ENCODE data around the gene IFI35. TPM values are rescaled to one million over a fixed set of nuclear protein-coding genes. Genes with fewer than 3 reads are reported as not detected.
"Not testable (repeated sequence)": the region's sequence is repeated elsewhere in the genome, so short reads cannot be mapped to it uniquely, and the experiment has no call there.

IFI35 gene
- 18.5 TPM for polyA plus RNA-seq (2013, experiment 1 of 2; ENCODE audit: insufficient read length)
- polyA plus RNA-seq (2013, experiment 2 of 2; ENCODE audit: insufficient read length): 17.7 TPM

DNA sequence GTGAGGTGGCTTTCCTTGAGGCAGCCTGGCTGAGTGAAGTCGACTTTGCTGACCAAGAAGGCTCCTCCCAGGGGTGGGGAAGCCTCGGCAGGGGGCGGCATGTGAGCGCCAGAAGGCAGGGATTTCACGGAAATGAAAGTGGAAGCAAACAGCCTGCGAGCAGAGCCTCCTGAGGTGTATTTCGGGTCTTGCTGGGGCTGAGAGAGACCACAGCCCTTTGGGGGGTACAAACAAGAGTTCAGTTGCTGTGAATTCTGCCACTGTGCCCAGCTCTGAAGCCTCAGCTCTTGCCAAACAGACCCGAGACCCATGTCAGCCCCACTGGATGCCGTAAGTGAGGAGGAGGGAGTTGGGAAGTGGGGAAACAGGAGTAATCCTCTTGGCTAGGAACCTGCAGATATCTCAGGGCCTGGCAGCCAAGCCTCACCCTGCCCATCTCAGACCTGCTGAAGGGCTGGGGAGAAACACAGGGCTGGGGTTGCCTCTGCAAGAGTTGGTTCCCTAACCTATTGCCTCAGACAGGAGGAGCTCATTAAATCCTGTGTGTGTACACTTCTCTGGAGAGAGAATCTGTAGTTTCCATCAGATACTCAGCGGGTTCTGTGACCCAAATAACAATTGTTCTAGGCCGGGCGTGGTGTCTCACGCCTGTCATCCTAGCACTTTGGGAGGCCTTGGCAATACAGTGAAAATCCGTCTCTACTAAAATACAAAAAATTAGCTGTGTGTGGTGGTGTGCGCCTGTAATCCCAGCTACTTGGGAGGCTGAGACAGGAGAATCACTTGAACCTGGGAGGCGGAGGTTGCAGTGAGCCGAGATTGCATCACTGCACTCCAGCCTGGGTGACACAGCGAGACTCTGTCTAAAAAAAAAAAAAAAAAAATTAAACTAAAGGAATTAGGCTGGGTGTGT is at the start of gene IFI35:
TSS of gene IFI35 (plus strand) at position 146 of the 913 bp plus-strand sequence. CDS start at position 310, 164 bp downstream.
- DNase-seq: peak; percentile 83

DNA sequence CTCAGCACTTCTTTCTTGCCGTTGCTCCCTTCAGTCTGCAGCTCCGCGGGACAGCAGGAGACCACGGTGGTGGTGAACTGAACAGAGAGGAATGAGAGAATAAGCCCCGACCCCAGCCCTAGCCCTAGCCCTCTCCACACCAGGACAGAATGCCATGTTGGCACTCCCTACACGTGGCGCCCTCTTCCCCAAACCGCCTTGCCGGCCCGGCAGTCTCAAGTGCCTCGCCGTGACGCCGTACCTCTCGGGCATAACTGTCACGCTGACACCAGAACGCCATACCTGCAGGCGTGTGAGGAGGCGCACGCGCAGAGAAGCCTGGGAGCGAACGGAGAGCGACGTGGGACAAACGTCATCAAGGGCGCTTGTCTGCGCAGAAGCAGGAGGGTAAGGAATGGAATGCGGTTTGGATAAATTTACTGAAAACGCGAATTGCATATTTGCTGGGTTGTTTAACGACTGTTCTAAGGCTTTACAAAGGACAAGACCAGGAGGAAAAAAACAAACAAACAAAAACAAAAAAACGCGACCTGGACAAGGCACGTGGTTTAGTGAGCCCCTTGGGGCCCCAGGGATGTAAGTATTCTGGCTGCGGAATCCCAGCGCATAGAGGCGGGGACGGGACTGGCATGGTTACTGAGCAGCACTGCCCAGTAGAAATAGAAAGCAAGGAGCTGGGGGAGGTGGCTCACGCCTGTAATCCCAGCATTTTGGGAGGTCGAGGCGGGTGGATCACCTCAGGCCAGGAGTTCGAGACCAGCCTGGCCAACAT is 42.2 kb upstream of the IFI35 start, which contains the start of gene AARSD1:
TSS of gene AARSD1 (minus strand) at position 294 of the 772 bp plus-strand sequence. CDS start at position 280, 14 bp downstream.
- DNase-seq: peak; percentile 92

DNA sequence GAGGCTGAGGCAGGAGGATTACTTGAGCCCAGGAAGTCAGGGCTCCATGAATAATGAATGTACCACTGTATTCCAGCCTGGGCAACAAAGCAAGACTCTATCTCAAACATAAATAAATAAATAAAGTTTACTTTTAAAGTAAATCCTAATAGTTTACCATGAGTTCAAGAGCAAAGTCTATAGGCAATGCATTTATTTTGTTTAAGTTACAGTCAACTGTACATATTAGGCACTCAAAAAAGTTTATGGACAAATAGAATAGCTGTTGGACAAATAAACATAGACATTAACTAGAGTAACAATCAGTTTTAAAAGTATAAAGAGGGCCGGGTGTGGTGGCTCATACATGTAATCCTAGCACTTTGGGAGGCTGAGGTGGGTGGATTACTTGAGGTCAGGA is 38.7 kb upstream of the IFI35 start:
- DNase-seq: no peak

DNA sequence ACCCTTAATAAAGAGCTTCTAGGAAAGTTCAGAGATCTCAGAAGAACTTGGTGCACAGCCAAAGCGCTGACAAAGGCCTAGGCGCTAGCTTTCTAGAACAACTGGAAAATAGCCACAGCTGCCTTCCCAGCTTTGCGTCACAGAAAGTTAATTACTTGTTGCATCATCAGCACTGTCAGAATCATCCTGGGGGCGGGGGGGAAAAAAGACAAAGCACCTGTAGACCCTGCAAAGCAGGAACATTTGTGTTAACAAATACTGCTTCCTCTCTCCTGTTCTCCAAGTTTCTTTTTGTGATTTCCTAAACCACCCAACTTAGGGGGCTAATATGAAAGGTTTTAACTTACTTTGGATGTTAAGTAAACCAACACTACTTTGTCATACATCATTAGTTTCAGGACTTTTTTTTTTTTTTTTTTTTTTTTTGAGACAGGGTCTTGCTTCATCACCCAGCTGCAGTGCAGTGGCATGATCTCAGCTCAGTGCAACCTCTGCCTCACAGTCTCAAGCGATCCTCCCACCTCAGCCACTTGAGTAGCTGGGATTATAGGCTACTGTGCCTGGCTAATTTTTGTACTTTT is 37.5 kb upstream of the IFI35 start:
- no peak for DNase-seq

DNA sequence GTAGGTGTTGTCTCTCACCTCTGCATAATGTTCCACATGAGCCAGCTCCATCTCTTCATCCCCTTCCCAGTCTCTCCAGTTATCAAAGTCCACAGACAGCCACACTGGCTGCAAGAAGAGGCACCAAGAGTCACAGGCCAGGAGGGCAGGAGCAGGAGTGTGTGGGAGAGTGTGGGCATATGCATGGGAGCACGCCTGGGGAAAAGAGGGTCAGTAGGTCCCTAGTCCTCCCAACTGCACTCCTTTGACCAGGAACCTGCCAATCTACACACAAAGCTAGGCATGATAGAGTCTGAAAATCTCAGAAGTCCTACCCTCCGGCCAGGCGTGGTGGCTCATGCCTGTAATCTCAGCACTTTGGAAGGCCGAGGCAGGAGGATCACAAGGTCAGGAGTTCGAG is 35.0 kb upstream of the IFI35 start:
- no peak for DNase-seq

DNA sequence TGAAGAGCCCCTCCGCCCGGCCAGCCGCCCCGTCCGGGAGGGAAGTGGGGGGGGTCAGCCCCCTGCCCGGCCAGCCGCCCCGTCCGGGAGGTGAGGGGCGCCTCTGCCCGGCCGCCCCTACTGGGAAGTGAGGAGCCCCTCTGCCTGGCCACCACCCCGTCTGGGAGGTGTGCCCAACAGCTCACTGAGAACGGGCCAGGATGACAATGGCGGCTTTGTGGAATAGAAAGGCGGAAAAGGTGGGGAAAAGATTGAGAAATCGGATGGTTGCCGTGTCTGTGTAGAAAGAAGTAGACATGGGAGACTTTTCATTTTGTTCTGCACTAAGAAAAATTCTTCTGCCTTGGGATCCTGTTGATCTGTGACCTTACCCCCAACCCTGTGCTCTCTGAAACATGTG is 33.3 kb upstream of the IFI35 start:
- not testable (repeated sequence) for DNase-seq

DNA sequence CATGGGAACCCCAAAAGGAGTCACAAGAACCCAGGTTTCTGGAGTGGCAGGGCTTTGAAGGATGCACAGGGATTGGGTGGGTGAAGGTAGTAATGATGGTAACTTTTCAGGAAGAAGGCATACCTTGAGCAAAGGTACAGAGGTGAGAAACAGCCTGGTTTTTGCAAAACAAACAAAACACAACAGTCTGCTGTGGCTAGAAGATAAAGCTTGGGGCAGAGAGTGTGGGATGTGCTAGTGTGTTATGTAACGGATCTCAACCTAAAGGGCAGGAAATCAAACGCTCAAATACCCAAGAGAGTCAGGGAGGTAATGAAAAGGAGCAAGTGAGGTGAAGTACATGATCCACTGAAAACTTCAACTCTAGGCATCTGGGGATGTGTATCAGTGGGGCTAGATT is 31.3 kb upstream of the IFI35 start:
- DNase-seq: no peak

DNA sequence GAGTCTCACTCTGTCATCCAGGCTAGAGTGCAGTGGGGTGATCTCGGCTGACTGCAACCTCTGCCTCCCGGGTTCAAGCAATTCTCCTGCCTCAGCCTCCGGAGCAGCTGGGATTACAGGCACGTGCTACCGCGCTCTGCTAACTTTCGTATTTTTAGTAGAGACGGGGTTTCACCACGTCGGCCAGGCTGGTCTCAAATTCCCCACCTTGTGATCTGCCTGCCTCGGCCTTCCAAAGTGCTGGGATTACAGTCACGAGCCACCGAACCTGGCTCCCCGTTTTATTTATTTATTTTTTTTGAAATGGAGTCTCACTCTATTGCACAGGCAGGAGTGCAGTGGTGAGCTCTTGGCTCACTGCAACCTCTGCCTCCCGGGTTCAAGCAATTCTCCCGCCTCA is 30.9 kb upstream of the IFI35 start:
- not testable (repeated sequence) for DNase-seq

DNA sequence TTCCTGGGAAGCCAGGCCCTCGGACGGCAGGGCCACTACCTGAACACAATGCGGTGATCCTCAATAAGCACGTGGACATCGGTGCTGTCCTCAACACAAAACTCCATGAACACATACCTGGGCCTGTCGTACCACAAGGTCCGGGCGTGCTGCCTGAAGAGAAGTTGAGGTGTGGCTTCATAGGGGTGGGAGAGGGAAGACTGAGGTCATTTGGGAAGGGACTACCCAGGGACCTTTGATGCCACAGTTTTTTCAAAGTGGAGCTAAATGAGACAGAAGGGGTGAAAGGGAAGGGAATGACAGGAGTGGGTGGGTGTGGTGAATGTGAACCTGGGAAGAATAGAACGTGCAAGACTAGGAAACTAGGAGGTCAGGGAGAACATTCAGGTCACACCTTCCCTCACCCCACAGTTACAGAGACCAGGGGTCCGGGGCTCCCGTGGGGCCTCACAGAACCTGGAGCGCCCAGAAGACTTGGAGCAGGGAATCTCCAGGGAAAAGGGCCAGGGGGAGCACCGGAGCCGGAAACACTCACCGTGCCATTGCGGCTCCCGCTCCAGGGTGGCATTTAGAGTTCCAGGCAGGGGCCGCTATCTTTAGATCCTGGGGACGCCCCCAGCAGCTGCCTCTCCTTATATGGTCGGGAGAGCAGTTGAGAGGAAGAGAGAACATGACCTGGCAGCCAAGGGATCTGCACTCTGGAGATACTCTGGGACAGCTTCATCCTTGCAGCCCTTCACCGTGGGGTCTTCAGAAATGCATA is 26.9 kb upstream of the IFI35 start, which contains the start of gene PTGES3L:
TSS of gene PTGES3L (minus strand) at position 570 of the 763 bp plus-strand sequence. CDS start at position 543, 27 bp downstream.
- DNase-seq: peak; percentile 73

DNA sequence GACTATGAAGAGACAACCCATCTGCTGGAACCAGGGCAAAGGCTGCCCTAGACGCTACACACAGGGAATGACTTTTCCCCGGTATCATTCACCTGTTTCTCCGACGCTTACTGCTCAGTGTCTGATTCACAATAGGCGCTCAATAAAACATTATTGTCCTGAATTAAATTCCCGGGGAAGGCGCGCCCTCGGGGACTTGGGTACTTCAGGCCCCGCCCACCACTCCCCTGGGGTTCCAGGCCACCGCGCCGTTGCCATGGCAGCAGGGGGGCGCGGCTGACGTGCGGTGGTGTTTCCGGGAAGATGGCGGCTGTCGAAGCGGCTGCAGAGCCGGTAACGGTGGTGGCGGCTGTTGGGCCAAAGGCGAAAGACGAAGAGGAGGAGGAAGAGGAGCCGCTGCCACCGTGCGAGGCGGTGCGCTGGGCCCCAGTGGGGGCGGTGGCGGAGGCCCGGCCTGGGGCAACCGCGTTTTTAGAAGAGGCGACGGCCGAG is 26.3 kb upstream of the IFI35 start, which contains the start of gene RUNDC1:
TSS of gene RUNDC1 (plus strand) at position 292 of the 492 bp plus-strand sequence. CDS start at position 304, 12 bp downstream.
- peak; percentile 89 for DNase-seq

DNA sequence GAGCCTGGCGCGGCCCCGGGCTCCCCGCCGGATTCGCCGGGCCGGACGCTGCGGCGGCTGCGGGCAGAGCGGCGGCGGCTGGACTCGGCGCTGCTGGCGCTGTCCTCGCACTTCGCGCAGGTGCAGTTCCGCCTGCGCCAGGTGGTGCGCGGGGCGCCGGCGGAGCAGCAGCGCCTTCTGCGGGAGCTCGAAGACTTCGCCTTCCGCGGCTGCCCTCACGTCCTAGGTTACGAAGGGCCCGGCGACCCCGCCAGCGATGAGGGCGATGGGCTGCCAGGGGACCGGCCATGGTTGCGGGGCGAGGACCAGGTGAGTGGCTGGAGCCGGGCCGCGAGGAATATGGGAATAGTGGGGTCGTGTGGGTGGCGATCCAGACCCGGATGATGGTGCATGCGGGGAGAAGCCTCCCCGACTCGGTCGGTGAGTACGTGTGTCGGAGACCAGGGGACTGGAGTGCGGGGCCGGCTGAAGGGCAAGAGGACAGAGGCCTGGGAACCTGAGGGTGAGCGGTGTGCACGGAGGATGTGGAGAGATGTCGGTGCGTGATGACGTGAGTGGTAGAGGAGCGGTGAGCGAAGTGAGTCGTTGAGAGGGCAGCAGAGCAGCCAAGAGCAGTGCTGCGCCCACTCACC is 25.7 kb upstream of the IFI35 start:
- DNase-seq: no peak

DNA sequence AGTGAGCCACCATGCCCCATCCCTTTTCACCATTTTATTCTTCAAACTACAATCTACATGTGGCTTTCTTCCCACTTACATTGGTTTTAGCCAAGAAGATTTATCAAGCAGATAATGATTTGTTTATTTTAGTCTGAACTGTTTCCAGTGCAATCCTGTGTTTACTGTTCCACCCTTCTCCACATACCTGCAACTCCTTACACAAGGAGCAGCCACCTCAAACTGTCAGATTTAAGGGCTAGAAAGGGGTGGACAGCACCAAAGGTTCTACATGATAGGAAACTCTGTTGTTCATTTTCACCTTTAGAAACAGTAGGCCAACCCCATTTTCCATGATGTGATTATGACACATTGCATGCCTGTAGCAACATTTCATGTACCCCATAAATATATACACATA is 24.3 kb upstream of the IFI35 start:
- DNase-seq: no peak

DNA sequence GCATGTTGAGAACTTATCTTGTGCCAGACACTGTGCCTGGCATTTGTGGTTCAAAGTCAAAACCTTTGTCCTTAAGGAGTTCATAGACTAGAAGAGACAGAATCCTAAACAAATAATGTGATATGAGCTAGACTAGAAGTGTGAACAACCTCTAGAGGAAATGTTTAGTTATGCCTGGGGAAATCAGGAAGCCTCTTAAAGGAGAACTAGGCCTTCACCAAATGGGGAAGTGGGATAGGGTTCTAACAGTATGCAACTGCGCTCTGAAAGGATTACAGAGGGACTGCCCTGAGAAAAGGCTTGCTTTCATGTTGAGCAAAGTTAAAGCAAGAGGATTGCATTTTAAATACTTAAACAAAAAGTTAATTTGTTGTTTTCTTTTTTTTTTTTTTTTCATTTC is 21.4 kb upstream of the IFI35 start:
- no peak for DNase-seq

DNA sequence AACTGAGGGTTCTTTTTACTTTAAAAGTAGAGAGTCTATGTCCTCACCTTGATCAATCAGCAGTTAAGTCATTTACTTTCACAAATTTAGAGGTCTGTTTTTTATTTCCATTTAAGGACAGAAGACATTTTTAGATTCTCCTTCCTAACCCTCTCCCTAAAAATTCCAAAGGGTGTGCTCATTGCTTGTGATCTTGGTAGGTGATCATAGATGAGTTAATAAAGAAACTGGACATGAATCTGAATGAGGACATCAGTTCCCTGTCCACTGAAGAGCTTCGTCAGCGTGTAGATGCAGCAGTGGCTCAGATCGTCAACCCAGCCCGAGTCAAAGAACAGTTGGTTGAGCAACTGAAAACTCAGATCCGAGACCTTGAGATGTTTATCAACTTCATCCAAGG is 17.4 kb upstream of the IFI35 start:
- peak; percentile 23 for DNase-seq

DNA sequence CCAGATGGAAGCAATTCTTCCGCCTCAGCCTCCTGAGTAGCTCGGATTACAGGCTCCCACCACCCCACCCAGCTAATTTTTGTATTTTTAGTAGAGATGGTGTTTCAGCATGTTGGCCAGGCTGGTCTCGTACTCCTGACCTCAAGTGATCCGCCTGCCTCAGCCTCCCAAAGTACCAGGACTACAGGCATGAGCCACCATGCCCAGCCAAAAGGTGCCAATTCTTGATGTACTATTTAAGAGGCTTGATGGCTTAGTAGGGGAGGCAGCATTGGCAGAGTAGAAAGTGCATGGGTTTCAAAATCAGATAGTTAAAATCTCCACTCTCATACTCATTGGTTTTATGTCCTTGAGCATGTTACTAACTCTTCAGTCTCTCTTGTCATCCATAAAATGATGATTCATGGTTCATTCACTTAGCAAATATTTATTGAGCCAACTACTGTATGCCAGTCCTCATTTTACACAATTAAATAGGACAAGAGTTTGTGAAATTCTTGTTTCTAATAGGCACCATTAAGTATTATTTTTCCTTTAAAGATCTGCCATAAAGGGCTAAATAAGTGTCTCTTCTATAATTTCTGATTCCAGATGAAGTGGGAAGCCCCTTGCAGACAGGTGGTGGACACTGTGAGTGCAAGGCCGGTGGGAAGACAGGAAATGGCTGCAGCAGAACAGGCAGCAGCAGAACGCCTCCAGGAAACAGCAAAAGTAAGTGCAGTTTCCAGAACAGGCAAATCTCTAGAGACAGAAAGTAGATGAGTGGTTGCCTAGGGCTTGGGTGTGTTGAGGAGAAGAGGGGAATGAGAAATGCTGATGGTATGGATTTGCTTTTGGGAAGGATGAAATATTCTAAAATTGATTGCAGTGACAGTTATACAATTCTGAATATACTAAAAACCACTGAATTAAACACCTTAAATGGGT is 16.6 kb upstream of the IFI35 start:
- DNase-seq: peak; percentile 64

DNA sequence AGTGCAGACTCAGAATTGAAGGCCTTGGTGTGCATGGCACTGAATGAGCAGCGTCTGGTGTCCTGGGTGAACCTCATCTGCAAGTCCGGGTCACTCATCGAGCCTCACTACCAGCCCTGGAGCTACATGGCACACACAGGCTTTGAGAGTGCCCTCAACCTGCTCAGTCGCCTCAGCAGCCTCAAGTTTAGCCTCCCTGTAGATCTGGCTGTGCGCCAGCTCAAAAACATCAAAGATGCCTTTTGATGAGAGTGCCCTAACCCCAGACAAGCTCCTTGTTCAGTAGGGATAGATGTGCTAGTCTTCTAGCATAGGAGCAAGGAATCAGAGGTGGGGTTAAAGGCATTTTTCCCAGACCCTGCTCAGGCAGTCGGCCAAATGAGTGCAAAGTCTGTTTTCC is 15.1 kb upstream of the IFI35 start:
- DNase-seq: no peak

DNA sequence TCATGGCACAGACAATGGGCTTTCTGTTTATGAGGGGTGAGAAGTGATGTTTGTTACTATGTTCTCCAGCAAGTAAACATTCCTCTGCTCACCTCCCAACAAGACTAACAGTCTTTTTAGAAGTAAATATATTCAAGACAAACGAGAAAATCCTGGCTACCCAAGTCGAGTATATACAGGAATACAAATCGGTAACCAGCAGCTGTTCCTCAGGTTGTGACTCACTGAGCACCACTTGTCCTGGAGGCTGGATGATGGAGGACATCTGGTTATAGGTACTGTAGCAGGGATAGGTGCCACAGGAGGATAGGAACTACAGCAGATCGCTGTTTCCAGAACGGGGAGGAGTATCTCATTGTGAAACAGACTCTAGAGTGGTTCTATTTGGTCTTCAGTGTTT is 13.7 kb upstream of the IFI35 start:
- DNase-seq: no peak

DNA sequence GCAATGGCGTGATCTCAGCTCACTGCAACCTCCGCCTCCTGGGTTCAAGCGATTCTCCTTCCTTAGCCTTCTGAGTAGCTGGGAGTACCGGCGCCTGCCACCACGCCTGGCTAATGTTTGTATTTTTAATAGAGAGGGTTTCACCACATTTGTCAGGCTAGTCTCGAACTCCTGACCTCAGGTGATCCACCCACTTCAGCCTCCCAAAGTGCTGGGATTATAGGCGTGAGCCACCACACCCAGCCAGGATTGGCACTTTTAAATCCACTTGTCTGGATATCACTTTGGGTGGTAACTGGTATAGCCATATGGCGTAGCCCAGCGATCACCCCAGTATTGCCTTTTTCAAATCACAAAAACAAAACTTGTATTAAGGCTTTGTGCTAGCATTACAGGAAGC is 12.7 kb upstream of the IFI35 start:
- DNase-seq: not testable (repeated sequence)

DNA sequence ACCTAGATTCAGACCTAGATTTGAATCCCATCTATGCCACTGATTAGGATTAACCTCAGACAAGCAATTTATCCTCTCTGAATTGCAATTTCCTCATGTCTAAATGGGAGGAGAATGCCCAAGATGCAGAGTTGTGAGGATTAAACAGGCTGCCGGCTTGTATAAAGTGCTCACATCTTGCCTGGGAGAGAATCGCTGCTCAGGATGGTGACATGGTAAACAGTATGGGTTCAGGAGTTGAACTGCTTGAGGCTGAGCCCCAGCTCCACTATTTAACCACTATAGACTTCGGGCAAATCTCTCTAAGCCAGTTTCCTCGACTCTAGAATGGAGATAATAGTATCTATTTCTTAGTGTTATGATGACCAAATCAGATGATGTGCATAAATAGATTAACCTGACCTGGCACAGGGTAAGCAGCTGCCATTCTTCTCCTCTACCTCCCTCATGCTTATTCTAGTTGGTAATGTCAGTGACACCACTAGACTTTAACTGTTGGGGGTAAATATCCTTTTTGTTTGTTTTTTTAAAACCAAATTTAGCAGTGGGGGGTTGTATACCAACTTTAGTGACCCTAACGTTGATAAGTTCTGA is 9.1 kb upstream of the IFI35 start:
- DNase-seq: no peak
